IMR-90 (cell line): ENCODE data around the gene EIF4G3. TPM values are rescaled to one million over a fixed set of nuclear protein-coding genes. Genes with fewer than 3 reads are reported as not detected.
A peak's percentile ranks its signal among the peaks of the same experiment; 100 is the strongest.

Experiments used
- ATAC-seq: fragments of 200-7000 bp; cut with Tn5 transposase; 2 replicates; pipeline ENCODE4 v1.9.1; 2020; ENCODE audit warnings: low read depth, mild to moderate bottlenecking, moderate library complexity
- BruUV-seq: library from RNA; stranded (reverse); fragments of 400-500 nt; replicated peaks from 2 replicates; lab custom pipeline; 2021; lab: Mats Ljungman, UMichigan
- CTCF ChIA-PET: fragments of 300-600 bp; formaldehyde crosslinking; extraction: SDS; loops from one replicate; lab custom pipeline; 2021; ENCODE audit warnings: antibody characterized with exemption; lab: Yijun Ruan, JAX
- POLR2A ChIA-PET: fragments of 300-600 bp; sonication (Branson Sonifier 250); formaldehyde crosslinking; loops from one replicate; lab custom pipeline; 2022; ENCODE audit warnings: antibody characterized with exemption; ENCODE audit not compliant: unreplicated experiment; lab: Charles Lee
- DNase-seq: peaks from one replicate; pipeline ENCODE4 v3.0.0; 2013
- H2AFZ ChIP-seq: replicated peaks from 2 replicates; pipeline ENCODE3; 2013; ENCODE audit warnings: low read length, mild to moderate bottlenecking; ENCODE audit not compliant: poor library complexity
- H2AK5ac ChIP-seq: 2 replicates; pipeline ENCODE4 v1.6.1; 2013; ENCODE audit warnings: low read depth, low read length, inconsistent platforms
- H2AK9ac ChIP-seq: replicated peaks from 2 replicates; pipeline ENCODE3; 2013; ENCODE audit warnings: mild to moderate bottlenecking, low read depth, low read length, moderate library complexity; ENCODE audit not compliant: poor library complexity
- H2BK120ac ChIP-seq: 2 replicates; pipeline ENCODE4 v1.6.1; 2013; ENCODE audit warnings: low read depth, low read length, inconsistent platforms
- H2BK15ac ChIP-seq: 3 replicates; pipeline ENCODE4 v1.6.1; 2013; ENCODE audit warnings: low read depth, low read length, inconsistent platforms
- H2BK20ac ChIP-seq: 2 replicates; pipeline ENCODE4 v1.6.1; 2013; ENCODE audit warnings: low read depth, mild to moderate bottlenecking, inconsistent platforms, low read length, moderate library complexity
- H2BK5ac ChIP-seq: 2 replicates; pipeline ENCODE4 v1.6.1; 2013; ENCODE audit warnings: mild to moderate bottlenecking, low read depth, low read length, inconsistent platforms; ENCODE audit not compliant: poor library complexity, severe bottlenecking
- H3K14ac ChIP-seq: replicated peaks from 2 replicates; pipeline ENCODE4 v1.6.1; 2013; ENCODE audit warnings: low read depth, low read length, inconsistent platforms
- H3K18ac ChIP-seq: 2 replicates; pipeline ENCODE4 v1.6.1; 2013; ENCODE audit warnings: low read depth, low read length, control low read depth
- H3K23ac ChIP-seq: 2 replicates; pipeline ENCODE4 v1.6.1; 2013; ENCODE audit warnings: low read depth, low read length, inconsistent platforms
- H3K27ac ChIP-seq: 2 replicates; pipeline ENCODE4 v1.5.1; 2013; ENCODE audit warnings: mild to moderate bottlenecking, control low read depth, low read length; ENCODE audit not compliant: insufficient read depth
- H3K27me3 ChIP-seq: 2 replicates; pipeline ENCODE4 v1.6.1; 2013; ENCODE audit warnings: low read length; ENCODE audit not compliant: control insufficient read depth, insufficient read depth
- H3K36me3 ChIP-seq: 2 replicates; pipeline ENCODE4 v1.6.1; 2013; ENCODE audit warnings: low read length, mixed read lengths; ENCODE audit not compliant: control insufficient read depth, insufficient read depth
- H3K4ac ChIP-seq: 2 replicates; pipeline ENCODE4 v1.6.1; 2013; ENCODE audit warnings: low read depth, low read length, inconsistent platforms
- H3K4me1 ChIP-seq: 2 replicates; pipeline ENCODE4 v1.6.1; 2013; ENCODE audit warnings: low read length, mixed read lengths; ENCODE audit not compliant: control insufficient read depth, insufficient read depth
- H3K4me2 ChIP-seq: 2 replicates; pipeline ENCODE4 v1.6.1; 2013; ENCODE audit warnings: low read depth, mild to moderate bottlenecking, control low read depth, low read length, moderate library complexity
- H3K4me3 ChIP-seq: 2 replicates; pipeline ENCODE4 v1.5.1; 2013; ENCODE audit warnings: low read depth, mild to moderate bottlenecking, control low read depth, low read length, moderate library complexity; ENCODE audit not compliant: insufficient read depth
- H3K56ac ChIP-seq: 2 replicates; pipeline ENCODE4 v1.6.1; 2013; ENCODE audit warnings: low read length, inconsistent platforms; ENCODE audit not compliant: insufficient read depth; ENCODE audit errors: extremely low read depth
- H3K79me1 ChIP-seq, 2 experiments: 2 replicates each; pipeline ENCODE4 v1.6.1; 2013; ENCODE audit warnings: low read length in 2 of 2, inconsistent platforms in 1 of 2, low read depth in 1 of 2
- H3K9ac ChIP-seq: 2 replicates; pipeline ENCODE4 v1.6.1; 2013; ENCODE audit warnings: low read depth, low read length, control low read depth
- H3K9me1 ChIP-seq: 2 replicates; pipeline ENCODE4 v1.6.1; 2013; ENCODE audit warnings: low read length, inconsistent platforms; ENCODE audit not compliant: insufficient read depth
- H3K9me3 ChIP-seq: 2 replicates; pipeline ENCODE4 v1.6.1; 2013; ENCODE audit warnings: low read length; ENCODE audit not compliant: control insufficient read depth, insufficient read depth
- H4K20me1 ChIP-seq: 2 replicates; pipeline ENCODE4 v1.6.1; 2013; ENCODE audit warnings: low read length, inconsistent platforms; ENCODE audit not compliant: insufficient read depth
- H4K5ac ChIP-seq: 2 replicates; pipeline ENCODE4 v1.6.1; 2013; ENCODE audit warnings: mild to moderate bottlenecking, low read depth, low read length, control low read depth
- H4K8ac ChIP-seq, 2 experiments: 2 replicates each; pipeline ENCODE4 v1.6.1; 2013; ENCODE audit warnings: low read depth in 2 of 2, low read length in 2 of 2, control low read depth in 1 of 2, inconsistent platforms in 1 of 2
- H4K91ac ChIP-seq: 2 replicates; pipeline ENCODE4 v1.6.1; 2013; ENCODE audit warnings: low read depth, low read length, inconsistent platforms; ENCODE audit not compliant: insufficient read depth
- CEBPB ChIP-seq: IDR thresholded peaks from 2 replicates; pipeline ENCODE4 v1.6.1; 2012; ENCODE audit warnings: low read depth, low read length, improper control_type of control experiment
- MAFK ChIP-seq: IDR thresholded peaks from 2 replicates; pipeline ENCODE4 v1.6.1; 2012; ENCODE audit warnings: low read depth, low read length, improper control_type of control experiment
- NFE2L2 ChIP-seq: fragments of 150-350 bp; IDR thresholded peaks from 2 replicates; pipeline ENCODE4 v1.6.1; 2016; ENCODE audit warnings: low read depth, mild to moderate bottlenecking, low read length
- RCOR1 ChIP-seq: IDR thresholded peaks from 2 replicates; pipeline ENCODE4 v1.6.1; 2012; ENCODE audit warnings: mild to moderate bottlenecking, low read length, improper control_type of control experiment; ENCODE audit not compliant: insufficient replicate concordance
- dilution Hi-C: fragments of 300-500 bp; cut with HindIII; formaldehyde crosslinking; loops from one replicate; pipeline ENCODE4 v1.14.3; 2018; ENCODE audit warnings: low sequenced_read_pairs; ENCODE audit not compliant: unreplicated experiment
- in situ Hi-C: fragments of 300-500 bp; cut with MboI; formaldehyde crosslinking; loops from 3 replicates; pipeline ENCODE4 v1.14.3; 2019; ENCODE audit warnings: low sequenced_read_pairs, inconsistent platforms, mixed read lengths
- intact Hi-C: fragments of 100-400 bp; cut with micrococcal nuclease; formaldehyde crosslinking; loops from 2 replicates; pipeline ENCODE4 v1.10.0; 2022
- polyA plus RNA-seq, 3 experiments: library from polyadenylated mRNA; depleted of rRNA; stranded (reverse); fragments of >200 nt; gene quantifications; 2 replicates each; pipeline ENCODE4 v1.2.3, GENCODE V29; 2012; ENCODE audit warnings: low replicate concordance in 1 of 3
- total RNA-seq: library from RNA; depleted of rRNA; stranded (reverse); fragments of >200 nt; gene quantifications from 2 replicates; pipeline ENCODE4 v1.2.3, GENCODE V29; 2012

Gene EIF4G3
- total and polyA plus RNA-seq, 2 of the 4 experiments (the other 2 are of a cell fraction), result 25.8 to 49.2 TPM

DNA sequence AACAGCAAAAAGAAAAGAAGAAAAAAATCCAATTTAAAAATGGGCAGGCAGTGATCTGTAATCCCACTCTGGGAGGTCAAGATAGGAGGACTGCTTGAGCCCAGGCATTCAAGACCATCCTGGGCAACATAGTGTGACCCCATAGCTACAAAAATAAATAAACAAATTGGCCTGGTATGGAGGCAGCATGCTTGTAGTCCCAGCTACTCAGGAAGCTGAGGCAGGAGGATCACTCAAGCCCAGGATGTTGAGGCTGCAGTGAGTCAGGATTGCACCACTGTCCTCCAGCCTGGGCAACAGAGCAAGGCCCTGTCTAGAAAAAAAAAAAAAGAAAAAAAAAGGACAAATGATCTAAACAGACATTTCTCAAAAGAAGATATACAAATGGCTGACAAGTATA lies 99.6 kb downstream of the EIF4G3 start:
- no peak overlapping the region for H3K27ac ChIP-seq
- H3K23ac ChIP-seq, result no peak overlapping the region
- dilution Hi-C loops, result no loop called here

More for the DNA sequence above, 99.6 kb downstream of the EIF4G3 start:
- no peak overlapping the region for H4K5ac ChIP-seq
- no peak overlapping the region for H2BK5ac ChIP-seq
- no peak overlapping the region; the same call in 1 of the 2 replicates for H2AK5ac ChIP-seq
- no peak overlapping the region for H3K56ac ChIP-seq
- in situ Hi-C loops (no loop called here), intact Hi-C loops (loop anchor here (10.0 kb wide), 1 partner anchor 292 kb away; the partner anchor contains the start of gene HP1BP3)
- H3K27me3 ChIP-seq, result no peaks in the 10 kb centered on the region
- ATAC-seq (peak; percentile 76), DNase-seq (peak; percentile 55)
- H3K79me1 ChIP-seq, result peaks cover 24 to 63% of the 10 kb centered on the region in 2 experiments
- no peak overlapping the region for H3K4me2 ChIP-seq
- ChIA-PET CTCF (interaction anchor here (0.6 kb wide), 2 partner anchors 94 to 136 kb away, joined by 3 to 4 read pairs; no protein-coding TSS in a partner anchor), POLR2A (no interaction called here)
- TF ChIP-seq RCOR1, result no peak
- TF ChIP-seq NFE2L2, result no peak
- peak; percentile 75 for TF ChIP-seq CEBPB
- no peak for TF ChIP-seq MAFK
- no peak overlapping the region for H3K9ac ChIP-seq
- no peaks in the 10 kb centered on the region for H3K9me3 ChIP-seq
- H4K8ac ChIP-seq, result no peak overlapping the region; a peak in 1 of 4 replicates
- H3K4me3 ChIP-seq, result no peak overlapping the region
- no peak overlapping the region for H3K4ac ChIP-seq
- peak overlapping the region; percentile 20; the same call in 1 of the 2 replicates for H4K91ac ChIP-seq
- no TSS peak for BruUV-seq
- H3K4me1 ChIP-seq, result peaks cover 2% of the 10 kb centered on the region
- H3K14ac ChIP-seq, result no peak overlapping the region
- no peak overlapping the region for H2BK15ac ChIP-seq
- no peak overlapping the region for H3K18ac ChIP-seq
- peaks cover 2% of the 10 kb centered on the region; the same call in 1 of the 2 replicates for H3K36me3 ChIP-seq
- H3K9me1 ChIP-seq, result peaks cover 7% of the 10 kb centered on the region; the same call in 1 of the 2 replicates
- no peak overlapping the region for H2BK20ac ChIP-seq
- no peak overlapping the region for H2BK120ac ChIP-seq
- H4K20me1 ChIP-seq, result peaks cover 12% of the 10 kb centered on the region
- no peak overlapping the region for H2AK9ac ChIP-seq
- H2AFZ ChIP-seq, result no peak overlapping the region
